Measurements from ENCODE around the gene PDXP.

DNA sequence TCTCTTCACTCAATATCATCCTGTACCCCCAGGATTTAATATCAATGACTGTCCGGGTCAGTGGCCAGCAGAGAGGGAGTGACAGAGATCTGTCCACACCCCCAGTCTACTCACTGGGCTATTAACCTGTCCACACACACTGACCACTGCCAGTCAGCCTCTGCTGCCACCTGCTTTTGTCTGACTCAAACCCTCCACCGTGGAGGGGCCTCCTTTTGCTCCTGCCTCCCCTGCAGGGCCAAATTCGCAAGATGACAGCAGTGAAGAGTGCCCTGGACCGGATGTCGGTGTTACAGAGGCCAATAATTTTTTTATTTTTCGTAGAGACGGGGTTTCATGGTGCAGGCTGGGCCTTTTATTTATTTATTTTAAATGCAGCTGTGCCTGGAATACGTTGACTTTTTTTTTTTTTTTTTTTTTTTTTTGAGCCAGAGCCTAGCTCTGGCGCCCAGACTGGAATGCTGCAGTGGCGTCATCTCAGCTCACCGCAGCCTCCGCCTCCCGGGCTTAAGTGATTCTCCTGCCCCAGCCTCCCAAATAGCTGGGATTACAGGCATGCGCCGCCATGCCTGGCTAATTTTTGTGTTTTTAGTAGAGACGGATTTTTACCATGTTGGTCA is 5.1 kb downstream of the PDXP start:
- TF ChIP-seq EZH2 (IDR thresholded peaks at IDR 0.05; ENCODE audit: low read depth, unreplicated experiment), result no peak
- TF ChIP-seq, protein P1, sequence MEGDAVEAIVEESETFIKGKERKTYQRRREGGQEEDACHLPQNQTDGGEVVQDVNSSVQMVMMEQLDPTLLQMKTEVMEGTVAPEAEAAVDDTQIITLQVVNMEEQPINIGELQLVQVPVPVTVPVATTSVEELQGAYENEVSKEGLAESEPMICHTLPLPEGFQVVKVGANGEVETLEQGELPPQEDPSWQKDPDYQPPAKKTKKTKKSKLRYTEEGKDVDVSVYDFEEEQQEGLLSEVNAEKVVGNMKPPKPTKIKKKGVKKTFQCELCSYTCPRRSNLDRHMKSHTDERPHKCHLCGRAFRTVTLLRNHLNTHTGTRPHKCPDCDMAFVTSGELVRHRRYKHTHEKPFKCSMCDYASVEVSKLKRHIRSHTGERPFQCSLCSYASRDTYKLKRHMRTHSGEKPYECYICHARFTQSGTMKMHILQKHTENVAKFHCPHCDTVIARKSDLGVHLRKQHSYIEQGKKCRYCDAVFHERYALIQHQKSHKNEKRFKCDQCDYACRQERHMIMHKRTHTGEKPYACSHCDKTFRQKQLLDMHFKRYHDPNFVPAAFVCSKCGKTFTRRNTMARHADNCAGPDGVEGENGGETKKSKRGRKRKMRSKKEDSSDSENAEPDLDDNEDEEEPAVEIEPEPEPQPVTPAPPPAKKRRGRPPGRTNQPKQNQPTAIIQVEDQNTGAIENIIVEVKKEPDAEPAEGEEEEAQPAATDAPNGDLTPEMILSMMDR (conservative IDR thresholded peaks at IDR 0.05; ENCODE audit: low read depth in 2 of 2), result no peak
- TF ChIP-seq, protein P2, sequence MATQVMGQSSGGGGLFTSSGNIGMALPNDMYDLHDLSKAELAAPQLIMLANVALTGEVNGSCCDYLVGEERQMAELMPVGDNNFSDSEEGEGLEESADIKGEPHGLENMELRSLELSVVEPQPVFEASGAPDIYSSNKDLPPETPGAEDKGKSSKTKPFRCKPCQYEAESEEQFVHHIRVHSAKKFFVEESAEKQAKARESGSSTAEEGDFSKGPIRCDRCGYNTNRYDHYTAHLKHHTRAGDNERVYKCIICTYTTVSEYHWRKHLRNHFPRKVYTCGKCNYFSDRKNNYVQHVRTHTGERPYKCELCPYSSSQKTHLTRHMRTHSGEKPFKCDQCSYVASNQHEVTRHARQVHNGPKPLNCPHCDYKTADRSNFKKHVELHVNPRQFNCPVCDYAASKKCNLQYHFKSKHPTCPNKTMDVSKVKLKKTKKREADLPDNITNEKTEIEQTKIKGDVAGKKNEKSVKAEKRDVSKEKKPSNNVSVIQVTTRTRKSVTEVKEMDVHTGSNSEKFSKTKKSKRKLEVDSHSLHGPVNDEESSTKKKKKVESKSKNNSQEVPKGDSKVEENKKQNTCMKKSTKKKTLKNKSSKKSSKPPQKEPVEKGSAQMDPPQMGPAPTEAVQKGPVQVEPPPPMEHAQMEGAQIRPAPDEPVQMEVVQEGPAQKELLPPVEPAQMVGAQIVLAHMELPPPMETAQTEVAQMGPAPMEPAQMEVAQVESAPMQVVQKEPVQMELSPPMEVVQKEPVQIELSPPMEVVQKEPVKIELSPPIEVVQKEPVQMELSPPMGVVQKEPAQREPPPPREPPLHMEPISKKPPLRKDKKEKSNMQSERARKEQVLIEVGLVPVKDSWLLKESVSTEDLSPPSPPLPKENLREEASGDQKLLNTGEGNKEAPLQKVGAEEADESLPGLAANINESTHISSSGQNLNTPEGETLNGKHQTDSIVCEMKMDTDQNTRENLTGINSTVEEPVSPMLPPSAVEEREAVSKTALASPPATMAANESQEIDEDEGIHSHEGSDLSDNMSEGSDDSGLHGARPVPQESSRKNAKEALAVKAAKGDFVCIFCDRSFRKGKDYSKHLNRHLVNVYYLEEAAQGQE (IDR thresholded peaks at IDR 0.05; ENCODE audit: unreplicated experiment), result no peak
- TF ChIP-seq CREB1 (CRISPR knock-in tag; IDR thresholded peaks at IDR 0.05; ENCODE audit: low read depth), result no peak
- TF ChIP-seq EZH2phosphoT487 (IDR thresholded peaks at IDR 0.05; ENCODE audit: unreplicated experiment), result no peak
- TF ChIP-seq POLR2AphosphoS5 (IDR thresholded peaks at IDR 0.05; ENCODE audit: low read depth), result no peak
- no peak for TF ChIP-seq JUNB (IDR thresholded peaks at IDR 0.05; ENCODE audit: unreplicated experiment)
- no peak for TF ChIP-seq NANOG (IDR thresholded peaks at IDR 0.05; ENCODE audit: borderline replicate concordance)
- TF ChIP-seq, protein P3, sequence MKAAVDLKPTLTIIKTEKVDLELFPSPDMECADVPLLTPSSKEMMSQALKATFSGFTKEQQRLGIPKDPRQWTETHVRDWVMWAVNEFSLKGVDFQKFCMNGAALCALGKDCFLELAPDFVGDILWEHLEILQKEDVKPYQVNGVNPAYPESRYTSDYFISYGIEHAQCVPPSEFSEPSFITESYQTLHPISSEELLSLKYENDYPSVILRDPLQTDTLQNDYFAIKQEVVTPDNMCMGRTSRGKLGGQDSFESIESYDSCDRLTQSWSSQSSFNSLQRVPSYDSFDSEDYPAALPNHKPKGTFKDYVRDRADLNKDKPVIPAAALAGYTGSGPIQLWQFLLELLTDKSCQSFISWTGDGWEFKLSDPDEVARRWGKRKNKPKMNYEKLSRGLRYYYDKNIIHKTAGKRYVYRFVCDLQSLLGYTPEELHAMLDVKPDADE (IDR thresholded peaks at IDR 0.05), result no peak
- no peak for TF ChIP-seq ZNF331 (CRISPR knock-in tag; IDR thresholded peaks at IDR 0.05; ENCODE audit: low read depth)

Data from GM23338 (cell line).